Smooth muscle cell (in vitro differentiated cells): Measurements from ENCODE around the gene SPIB. TPM values are rescaled to one million over a fixed set of nuclear protein-coding genes. Genes with fewer than 3 reads are reported as not detected.
"Not testable (repeated sequence)": the region's sequence is repeated elsewhere in the genome, so short reads cannot be mapped to it uniquely, and the experiment has no call there.

Experiments
- DNase-seq: peaks from one replicate; lab custom pipeline; 2025; ENCODE audit not compliant: unreplicated experiment; lab: John Stamatoyannopoulos, UW
- H2AFZ ChIP-seq: fragments of 200-600 bp; sonication (generic); 2 replicates; pipeline ENCODE4 v1.6.0; 2016; ENCODE audit warnings: antibody characterized with exemption, low read depth, mild to moderate bottlenecking
- H3F3A ChIP-seq: fragments of 200-600 bp; sonication (generic); 2 replicates; pipeline ENCODE4 v1.6.0; 2017; ENCODE audit warnings: antibody characterized with exemption, low read depth
- H3K27ac ChIP-seq: fragments of 200-600 bp; sonication (generic); 2 replicates; pipeline ENCODE4 v1.5.1; 2016; ENCODE audit warnings: low read depth, mild to moderate bottlenecking
- H3K27me3 ChIP-seq: fragments of 200-600 bp; sonication (generic); 2 replicates; pipeline ENCODE4 v1.6.1; 2016; ENCODE audit warnings: low read depth, mild to moderate bottlenecking
- H3K36me3 ChIP-seq: fragments of 200-600 bp; sonication (generic); 2 replicates; pipeline ENCODE4 v1.5.1; 2016; ENCODE audit warnings: low read depth
- H3K4me1 ChIP-seq: fragments of 200-600 bp; sonication (generic); 2 replicates; pipeline ENCODE4 v1.5.1; 2016; ENCODE audit warnings: low read depth
- H3K4me2 ChIP-seq: fragments of 200-600 bp; sonication (generic); 2 replicates; pipeline ENCODE4 v1.6.0; 2016; ENCODE audit warnings: mild to moderate bottlenecking
- H3K4me3 ChIP-seq: fragments of 200-600 bp; sonication (generic); 2 replicates; pipeline ENCODE4 v1.5.1; 2016; ENCODE audit warnings: mild to moderate bottlenecking
- H3K79me2 ChIP-seq: fragments of 200-600 bp; sonication (generic); 2 replicates; pipeline ENCODE4 v1.6.0; 2016; ENCODE audit warnings: low read depth, mild to moderate bottlenecking
- H3K9ac ChIP-seq: fragments of 200-600 bp; sonication (generic); 2 replicates; pipeline ENCODE4 v1.6.0; 2016; ENCODE audit warnings: low read depth
- H3K9me3 ChIP-seq: fragments of 200-600 bp; sonication (generic); replicated peaks from 2 replicates; pipeline ENCODE4 v1.5.1; 2016; ENCODE audit warnings: low read depth
- H4K20me1 ChIP-seq: fragments of 200-600 bp; sonication (generic); 2 replicates; pipeline ENCODE4 v1.6.0; 2016; ENCODE audit warnings: low read depth
- WGBS: methylation state at CpG from one replicate; pipeline ENCODE4 v1.1.7; 2016; ENCODE audit warnings: low lambda C conversion rate; 5-methylcytosine and 5-hydroxymethylcytosine counted together
- polyA plus RNA-seq: library from polyadenylated mRNA; unstranded; fragments of >200 nt; fragmentation: Nextera tagmentation; extraction: Ambion mirVana; gene quantifications from 2 replicates; pipeline ENCODE4 v1.2.1, GENCODE V29; 2016
- total RNA-seq: library from RNA; depleted of rRNA; stranded (reverse); fragments of >200 nt; gene quantifications from 2 replicates; pipeline ENCODE4 v1.2.3, GENCODE V29; 2014
- TF ChIP-seq, protein P1 (sequence below): fragments of 200-600 bp; sonication (generic); IDR thresholded peaks from 2 replicates; pipeline ENCODE4 v1.5.1; 2017; ENCODE audit warnings: borderline replicate concordance, mild to moderate bottlenecking, antibody characterized with exemption; ENCODE audit not compliant: insufficient read depth, poor library complexity, severe bottlenecking

Gene SPIB
- total and polyA plus RNA-seq, 2 experiments from 2014 or later = not detected

DNA sequence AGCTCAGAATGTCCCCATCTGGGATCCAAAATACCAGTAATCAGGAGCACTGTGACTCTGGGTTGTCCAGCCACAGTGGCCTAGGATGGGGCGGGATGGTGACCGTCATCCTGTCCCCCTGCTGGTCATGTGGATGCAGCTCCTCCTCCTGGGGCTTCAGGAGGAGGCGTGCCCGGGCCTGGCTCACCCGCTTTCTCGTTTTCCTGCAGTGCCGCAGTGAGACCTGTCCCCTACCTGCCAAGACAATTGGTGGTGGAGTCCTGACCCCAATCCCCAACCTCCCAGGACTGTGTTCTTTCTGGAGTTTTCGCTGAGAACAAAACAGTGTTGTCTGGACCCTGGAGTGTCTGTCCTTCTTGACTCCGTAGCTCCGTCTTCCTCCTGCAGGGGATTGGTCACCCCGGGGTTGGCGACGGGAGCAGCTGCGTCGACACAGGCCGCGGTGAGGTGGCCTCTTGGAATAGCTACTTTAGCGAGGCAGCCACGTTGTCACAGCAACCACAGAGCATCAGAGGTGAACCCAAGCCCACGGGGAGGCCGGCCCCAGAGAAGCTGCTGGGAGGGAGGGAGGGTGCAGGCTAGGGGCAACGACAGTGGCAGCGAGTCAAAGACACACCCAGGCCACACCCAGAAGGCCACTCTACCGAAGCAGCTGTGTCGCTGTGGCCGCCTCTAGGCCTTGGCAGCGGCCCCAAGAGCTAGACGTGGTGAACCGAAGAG is 47.4 kb downstream of the SPIB start:
- H3K27ac ChIP-seq = no peak overlapping the region
- H3F3A ChIP-seq = no peaks in the 10 kb centered on the region
- no peak overlapping the region for H3K9ac ChIP-seq
- no peak overlapping the region for H3K4me2 ChIP-seq
- no peak overlapping the region for H3K4me3 ChIP-seq
- H4K20me1 ChIP-seq = no peaks in the 10 kb centered on the region
- H3K27me3 ChIP-seq = no peaks in the 10 kb centered on the region
- DNase-seq = no peak
- no peaks in the 10 kb centered on the region for H3K4me1 ChIP-seq
- no peak overlapping the region for H2AFZ ChIP-seq
- no peaks in the 10 kb centered on the region for H3K36me3 ChIP-seq
- TF ChIP-seq, protein P1, sequence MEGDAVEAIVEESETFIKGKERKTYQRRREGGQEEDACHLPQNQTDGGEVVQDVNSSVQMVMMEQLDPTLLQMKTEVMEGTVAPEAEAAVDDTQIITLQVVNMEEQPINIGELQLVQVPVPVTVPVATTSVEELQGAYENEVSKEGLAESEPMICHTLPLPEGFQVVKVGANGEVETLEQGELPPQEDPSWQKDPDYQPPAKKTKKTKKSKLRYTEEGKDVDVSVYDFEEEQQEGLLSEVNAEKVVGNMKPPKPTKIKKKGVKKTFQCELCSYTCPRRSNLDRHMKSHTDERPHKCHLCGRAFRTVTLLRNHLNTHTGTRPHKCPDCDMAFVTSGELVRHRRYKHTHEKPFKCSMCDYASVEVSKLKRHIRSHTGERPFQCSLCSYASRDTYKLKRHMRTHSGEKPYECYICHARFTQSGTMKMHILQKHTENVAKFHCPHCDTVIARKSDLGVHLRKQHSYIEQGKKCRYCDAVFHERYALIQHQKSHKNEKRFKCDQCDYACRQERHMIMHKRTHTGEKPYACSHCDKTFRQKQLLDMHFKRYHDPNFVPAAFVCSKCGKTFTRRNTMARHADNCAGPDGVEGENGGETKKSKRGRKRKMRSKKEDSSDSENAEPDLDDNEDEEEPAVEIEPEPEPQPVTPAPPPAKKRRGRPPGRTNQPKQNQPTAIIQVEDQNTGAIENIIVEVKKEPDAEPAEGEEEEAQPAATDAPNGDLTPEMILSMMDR = peak; percentile 26
- H3K79me2 ChIP-seq = no peaks in the 10 kb centered on the region
- H3K9me3 ChIP-seq = no peaks in the 10 kb centered on the region
- WGBS = 55% methylated on average over 29 of the region's 29 CpGs

- no peaks in the 10 kb centered on the region for H3K36me3 ChIP-seq
- no peaks in the 10 kb centered on the region for H3K27me3 ChIP-seq
- H3F3A ChIP-seq = no peaks in the 10 kb centered on the region
- H2AFZ ChIP-seq = no peak overlapping the region
- H4K20me1 ChIP-seq = no peaks in the 10 kb centered on the region
- DNase-seq = no peak
- H3K79me2 ChIP-seq = no peaks in the 10 kb centered on the region
- no peak overlapping the region for H3K27ac ChIP-seq
- no peaks in the 10 kb centered on the region for H3K4me1 ChIP-seq
- H3K9me3 ChIP-seq = no peaks in the 10 kb centered on the region
- H3K9ac ChIP-seq = no peak overlapping the region
- TF ChIP-seq, protein P1 = no peak
- WGBS = 94% methylated on average over 11 of the region's 11 CpGs
- no peak overlapping the region for H3K4me2 ChIP-seq
- H3K4me3 ChIP-seq = no peak overlapping the region
Measured at GRCh38 chr19:50466706-50467039, 47.9 kb downstream of the SPIB start.

DNA sequence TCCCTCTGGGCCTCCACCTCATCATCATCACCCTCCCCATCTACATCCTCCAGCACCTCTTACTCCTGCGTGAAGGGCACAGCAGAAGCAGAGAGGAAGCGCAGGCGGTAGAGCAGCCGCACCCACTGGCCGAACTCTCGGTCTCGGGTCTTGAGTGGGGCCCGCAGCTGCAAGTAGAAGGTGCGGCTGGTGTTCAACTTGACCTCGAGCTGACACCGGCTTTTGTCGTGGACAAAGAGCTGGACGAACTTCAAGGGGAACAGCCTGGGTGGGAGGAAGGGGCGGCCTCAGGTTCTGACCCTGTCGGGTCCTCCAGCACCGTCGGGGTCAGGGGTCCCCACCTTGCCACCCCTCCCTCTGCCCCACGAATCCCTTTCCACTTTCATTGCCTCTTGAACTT is 48.8 kb downstream of the SPIB start:
- no peaks in the 10 kb centered on the region for H3F3A ChIP-seq
- H3K36me3 ChIP-seq = no peaks in the 10 kb centered on the region
- H3K79me2 ChIP-seq = no peaks in the 10 kb centered on the region
- H3K9ac ChIP-seq = no peak overlapping the region
- no peak overlapping the region for H2AFZ ChIP-seq
- TF ChIP-seq, protein P1 = no peak
- no peaks in the 10 kb centered on the region for H3K27me3 ChIP-seq
- no peaks in the 10 kb centered on the region for H3K9me3 ChIP-seq
- no peaks in the 10 kb centered on the region for H4K20me1 ChIP-seq
- H3K4me1 ChIP-seq = no peaks in the 10 kb centered on the region
- H3K4me3 ChIP-seq = no peak overlapping the region
- no peak overlapping the region for H3K27ac ChIP-seq
- WGBS = 94% methylated on average over 17 of the region's 18 CpGs
- DNase-seq = no peak
- H3K4me2 ChIP-seq = no peak overlapping the region

GRCh38 chr19:50468818-50469217 is 50.1 kb downstream of the SPIB start:
- no peak overlapping the region for H3K4me2 ChIP-seq
- WGBS = 88% methylated on average over 6 of the region's 6 CpGs
- H3K27me3 ChIP-seq = no peaks in the 10 kb centered on the region
- no peaks in the 10 kb centered on the region for H3K4me1 ChIP-seq
- H2AFZ ChIP-seq = no peak overlapping the region
- H3K4me3 ChIP-seq = no peak overlapping the region
- DNase-seq = no peak
- H4K20me1 ChIP-seq = no peaks in the 10 kb centered on the region
- no peak overlapping the region for H3K9ac ChIP-seq
- no peaks in the 10 kb centered on the region for H3K36me3 ChIP-seq
- TF ChIP-seq, protein P1 = no peak
- no peaks in the 10 kb centered on the region for H3K79me2 ChIP-seq
- no peaks in the 10 kb centered on the region for H3F3A ChIP-seq
- H3K27ac ChIP-seq = no peak overlapping the region
- H3K9me3 ChIP-seq = no peaks in the 10 kb centered on the region

DNA sequence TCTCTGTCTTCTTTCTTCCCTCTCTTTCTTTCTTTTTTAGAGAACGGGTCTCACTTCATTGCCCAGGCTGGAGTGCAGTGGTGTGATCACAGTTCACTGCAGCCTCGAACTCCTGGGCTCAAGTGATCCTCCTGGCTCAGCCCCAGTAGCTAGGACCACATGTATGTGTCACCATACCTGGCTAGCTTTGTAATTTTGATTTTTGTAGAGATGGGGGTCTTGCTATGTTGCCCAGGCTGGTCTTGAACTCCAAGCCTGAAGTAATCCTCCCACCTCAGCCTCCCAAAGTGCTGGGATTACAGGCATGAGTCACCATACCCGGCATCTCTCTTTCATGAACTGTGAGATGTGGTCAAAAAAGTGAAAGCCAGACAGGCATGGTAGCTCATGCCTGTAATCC is 54.6 kb downstream of the SPIB start:
- DNase-seq, H3K36me3 ChIP-seq, H2AFZ ChIP-seq, H3K9ac ChIP-seq, H3K4me3 ChIP-seq, H3K4me2 ChIP-seq, H3K27me3 ChIP-seq, H3K4me1 ChIP-seq, H3F3A ChIP-seq, H3K9me3 ChIP-seq, H3K27ac ChIP-seq: not testable (repeated sequence)
- peaks cover 13% of the 10 kb centered on the region for H3K79me2 ChIP-seq
- peaks cover 14% of the 10 kb centered on the region for H4K20me1 ChIP-seq
- WGBS = 69% methylated on average over 3 of the region's 3 CpGs
